GM21723 (cell line): ENCODE data around the gene SERP2.

Experiments used
- ATAC-seq: cut with Tn5 transposase; IDR thresholded peaks from one replicate; pipeline ENCODE4 v1.9.1; 2021; ENCODE audit warnings: mild to moderate bottlenecking, moderate library complexity; ENCODE audit not compliant: unreplicated experiment

The SERP2 gene

DNA sequence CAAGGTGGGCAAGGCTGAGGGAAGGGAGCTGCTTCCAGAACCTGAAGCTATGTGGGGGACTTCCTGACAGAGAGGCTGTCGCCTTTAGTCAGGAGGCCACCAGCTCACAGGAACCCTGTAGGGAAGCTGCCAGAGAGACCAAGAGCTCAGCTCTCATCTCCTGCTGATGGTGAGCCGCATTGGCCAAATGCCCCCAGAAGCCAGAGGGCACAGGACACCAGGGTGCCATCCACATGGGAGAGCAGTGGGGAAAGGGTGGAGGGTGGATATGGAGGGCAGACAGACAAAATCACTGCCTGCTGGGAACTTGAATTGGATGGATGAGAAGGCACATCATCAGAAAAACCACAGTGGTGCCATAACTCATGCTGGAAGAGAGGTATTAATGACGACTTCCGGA lies 36.0 kb downstream of the SERP2 start:
- no peak for ATAC-seq

DNA sequence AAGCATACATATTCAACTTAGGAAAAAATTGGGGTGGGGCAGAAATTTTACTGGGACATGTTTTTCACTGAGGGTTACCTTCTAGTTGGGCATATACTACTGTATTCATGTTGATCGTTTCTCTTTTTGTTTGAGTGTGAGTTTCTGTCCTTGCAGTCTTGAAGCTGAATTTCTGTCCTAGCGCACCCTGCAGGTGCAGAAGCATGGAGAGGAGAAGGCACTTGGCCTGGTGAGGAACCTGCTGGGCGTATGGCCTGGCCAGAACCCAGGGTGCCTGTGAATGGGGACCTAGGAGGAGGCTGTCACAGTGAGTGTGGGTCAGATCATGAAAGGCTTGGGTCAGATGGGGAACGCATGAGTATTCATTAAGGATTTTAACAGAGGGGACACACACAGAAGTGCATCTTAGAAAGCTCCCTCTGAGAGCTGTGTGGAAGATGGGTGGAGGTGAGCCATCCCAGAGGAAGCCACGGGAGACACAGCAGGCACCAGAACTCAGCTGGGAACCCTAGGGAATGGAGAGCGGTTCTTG lies 36.8 kb downstream of the SERP2 start:
- ATAC-seq: no peak

DNA sequence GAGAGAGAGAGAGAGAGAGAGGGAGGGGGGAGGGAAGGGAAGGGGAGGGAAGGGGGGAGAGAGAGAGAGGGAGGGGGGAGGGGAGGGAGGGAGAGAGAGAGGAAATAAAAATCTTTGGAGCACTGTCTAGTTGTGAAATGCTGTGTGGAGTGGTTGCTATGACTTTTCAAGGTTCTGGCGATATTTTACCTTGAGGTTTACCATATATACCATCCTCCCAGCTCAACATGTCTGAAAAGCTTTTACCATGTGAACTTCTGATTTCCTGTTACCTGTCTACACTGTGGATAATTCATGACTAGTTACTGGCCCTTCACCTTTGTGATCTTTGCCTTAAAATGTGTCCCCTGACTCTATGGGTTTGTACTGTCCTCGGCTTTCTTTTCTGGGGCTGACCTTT lies 38.2 kb downstream of the SERP2 start:
- ATAC-seq: no peak

DNA sequence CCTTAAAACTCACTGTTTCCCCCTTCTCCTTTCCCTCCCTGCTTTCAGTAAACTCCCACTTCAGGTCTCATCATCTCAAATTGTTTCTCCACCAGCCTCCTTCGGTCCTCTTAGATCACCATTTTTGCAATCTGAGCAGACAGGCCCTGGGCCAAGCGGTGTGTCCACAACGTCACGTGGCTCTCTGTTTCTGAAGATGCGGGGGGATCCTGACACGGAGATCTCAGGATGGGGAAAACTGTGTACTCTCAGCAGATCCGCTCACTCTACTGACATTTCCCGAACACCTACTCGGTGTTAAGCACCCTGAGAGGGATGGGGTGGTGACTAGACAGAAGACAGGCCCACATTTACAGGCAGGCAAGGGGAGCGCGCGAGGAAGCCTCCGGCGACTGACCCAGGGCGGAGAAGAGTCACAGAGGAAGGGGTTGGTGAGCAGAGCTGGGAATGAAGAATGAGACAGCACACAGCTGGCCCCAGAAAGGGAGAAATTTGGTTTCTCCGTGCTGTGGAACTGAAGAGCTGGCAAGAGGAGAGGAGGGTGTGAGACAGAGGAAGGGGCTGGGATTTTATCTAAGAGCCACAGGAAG lies 38.8 kb downstream of the SERP2 start:
- no peak for ATAC-seq

DNA sequence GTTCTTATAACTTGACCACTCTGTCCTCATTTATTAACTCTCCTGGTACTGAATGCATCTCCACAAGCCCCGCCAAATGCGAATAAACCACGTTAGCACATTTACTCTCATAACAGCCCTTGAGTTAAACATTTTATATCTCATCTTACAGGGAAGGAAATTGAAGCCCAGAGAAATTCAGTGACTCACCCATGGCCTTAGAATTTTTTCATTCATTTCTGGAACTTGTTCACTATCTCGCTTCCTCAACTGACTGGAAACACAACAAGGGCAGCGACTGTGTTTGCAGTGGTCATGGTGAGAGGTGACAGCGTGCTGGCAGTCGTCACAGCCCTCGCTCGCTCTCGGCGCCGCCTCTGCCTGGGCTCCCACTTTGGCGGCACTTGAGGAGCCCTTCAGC lies 39.5 kb downstream of the SERP2 start:
- no peak for ATAC-seq

DNA sequence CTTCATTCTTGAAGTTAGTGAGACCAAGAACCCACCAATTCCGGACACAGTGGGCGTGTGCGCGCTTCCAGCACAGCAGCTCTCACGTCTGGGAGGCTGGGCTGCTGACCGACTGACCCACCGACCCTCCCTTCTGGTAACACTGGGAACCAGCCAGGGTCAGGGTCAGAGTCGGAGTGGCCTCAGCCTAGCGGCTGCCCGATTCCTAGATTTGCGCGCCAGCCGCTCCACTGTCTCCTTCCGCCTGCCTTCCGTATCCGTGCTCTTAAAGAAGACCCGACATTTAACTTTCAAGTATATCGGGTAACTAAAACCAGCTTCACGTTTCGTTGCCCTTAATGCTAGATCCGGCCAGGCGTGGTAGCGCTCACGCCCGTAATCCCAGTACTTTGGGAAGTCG lies 41.1 kb downstream of the SERP2 start:
- ATAC-seq: no peak

DNA sequence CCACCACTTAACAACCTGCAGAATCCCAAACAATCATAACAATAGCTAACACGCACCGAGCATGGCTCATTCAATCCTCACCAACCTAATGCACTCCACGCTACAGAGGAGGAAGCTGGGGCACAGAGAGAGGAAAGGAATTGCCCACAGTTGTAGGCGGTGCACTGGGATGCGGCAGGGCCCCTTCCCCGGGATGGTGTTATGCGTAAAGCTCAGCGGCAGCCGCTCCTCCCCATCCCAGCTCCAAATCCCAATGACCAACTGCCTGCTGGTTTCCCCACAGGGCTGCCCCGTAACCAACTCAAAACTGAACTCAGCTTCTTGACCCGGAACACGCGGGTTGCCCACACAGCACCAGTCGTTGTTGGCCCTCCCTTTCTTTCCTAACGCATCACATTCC lies 42.2 kb downstream of the SERP2 start:
- ATAC-seq: no peak

DNA sequence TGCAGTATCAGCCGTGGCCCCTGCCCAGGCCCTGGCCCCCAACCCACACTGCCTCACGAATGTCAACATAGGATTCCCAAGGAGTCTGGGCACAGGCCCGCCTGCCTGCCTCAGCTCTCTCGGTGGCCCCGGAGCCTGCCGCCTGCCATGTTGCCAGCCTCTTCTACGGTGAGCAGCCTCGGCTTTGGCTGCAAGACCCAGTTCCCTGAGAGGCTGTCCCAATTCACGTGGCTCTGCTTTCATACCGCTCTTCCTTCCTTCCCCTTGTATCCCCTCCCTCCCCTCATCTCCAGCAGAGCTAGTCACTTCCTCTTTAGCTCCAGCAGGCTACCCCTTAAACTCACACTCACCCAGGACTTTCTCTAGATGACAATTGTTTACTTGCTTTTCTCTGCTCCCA lies 42.7 kb downstream of the SERP2 start:
- no peak for ATAC-seq

DNA sequence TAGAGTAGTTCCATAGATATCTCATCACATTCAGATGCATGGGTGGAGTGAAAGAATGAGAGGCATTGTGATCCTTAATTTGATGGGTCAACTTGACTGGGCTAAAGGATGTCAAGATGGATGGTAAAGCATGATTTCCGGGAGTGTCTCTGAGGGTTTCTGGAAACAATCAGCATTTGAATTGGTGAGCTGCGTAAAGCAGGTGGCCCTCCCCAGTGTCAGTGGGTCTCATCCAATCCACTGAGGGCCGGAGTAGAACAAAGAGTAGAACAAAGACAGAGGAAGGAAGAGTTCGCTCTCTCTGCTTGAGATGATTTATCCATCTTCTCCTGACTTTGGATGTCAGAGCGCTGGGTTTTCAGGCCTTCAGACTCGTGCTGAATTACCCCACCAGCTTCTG lies 43.1 kb downstream of the SERP2 start:
- no peak for ATAC-seq

DNA sequence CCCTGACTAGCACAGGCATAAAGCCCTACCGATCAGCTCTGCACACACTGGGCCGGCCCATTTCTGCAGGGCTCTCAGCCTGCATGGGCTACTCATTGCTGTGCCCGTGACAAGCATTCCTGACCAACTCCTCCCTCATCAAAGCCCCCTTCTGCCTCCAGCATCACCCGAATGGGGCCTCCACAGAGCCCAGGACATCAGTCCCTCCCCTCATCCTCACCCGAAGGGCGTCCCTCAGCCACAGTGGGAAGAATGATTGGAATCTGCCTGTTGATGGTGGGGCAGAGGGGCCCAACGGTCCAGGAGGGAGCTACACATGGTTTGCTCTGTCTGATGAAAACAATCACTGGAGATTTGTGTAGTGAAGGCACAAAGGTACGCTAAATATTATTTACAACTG lies 43.8 kb downstream of the SERP2 start:
- ATAC-seq: no peak

DNA sequence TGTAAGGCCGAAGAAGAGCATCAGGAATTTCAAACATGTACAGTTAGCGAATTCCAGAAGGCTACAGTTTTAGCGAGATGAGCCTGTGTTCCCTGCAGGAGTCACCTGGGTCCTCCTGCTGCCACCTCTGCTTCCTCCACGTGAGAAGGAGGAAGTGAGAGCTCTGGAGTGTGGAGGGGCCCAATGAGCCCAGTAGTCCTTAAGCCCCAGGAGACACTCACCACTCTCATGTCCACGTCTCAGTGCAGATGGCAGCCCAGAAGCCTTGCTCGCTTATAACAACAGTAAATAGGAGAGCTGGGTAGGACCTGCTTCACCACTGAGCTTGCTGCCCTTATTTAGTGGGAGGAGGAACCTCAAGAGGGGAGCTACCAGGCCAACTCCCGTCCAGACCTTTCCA lies 44.3 kb downstream of the SERP2 start:
- no peak for ATAC-seq

DNA sequence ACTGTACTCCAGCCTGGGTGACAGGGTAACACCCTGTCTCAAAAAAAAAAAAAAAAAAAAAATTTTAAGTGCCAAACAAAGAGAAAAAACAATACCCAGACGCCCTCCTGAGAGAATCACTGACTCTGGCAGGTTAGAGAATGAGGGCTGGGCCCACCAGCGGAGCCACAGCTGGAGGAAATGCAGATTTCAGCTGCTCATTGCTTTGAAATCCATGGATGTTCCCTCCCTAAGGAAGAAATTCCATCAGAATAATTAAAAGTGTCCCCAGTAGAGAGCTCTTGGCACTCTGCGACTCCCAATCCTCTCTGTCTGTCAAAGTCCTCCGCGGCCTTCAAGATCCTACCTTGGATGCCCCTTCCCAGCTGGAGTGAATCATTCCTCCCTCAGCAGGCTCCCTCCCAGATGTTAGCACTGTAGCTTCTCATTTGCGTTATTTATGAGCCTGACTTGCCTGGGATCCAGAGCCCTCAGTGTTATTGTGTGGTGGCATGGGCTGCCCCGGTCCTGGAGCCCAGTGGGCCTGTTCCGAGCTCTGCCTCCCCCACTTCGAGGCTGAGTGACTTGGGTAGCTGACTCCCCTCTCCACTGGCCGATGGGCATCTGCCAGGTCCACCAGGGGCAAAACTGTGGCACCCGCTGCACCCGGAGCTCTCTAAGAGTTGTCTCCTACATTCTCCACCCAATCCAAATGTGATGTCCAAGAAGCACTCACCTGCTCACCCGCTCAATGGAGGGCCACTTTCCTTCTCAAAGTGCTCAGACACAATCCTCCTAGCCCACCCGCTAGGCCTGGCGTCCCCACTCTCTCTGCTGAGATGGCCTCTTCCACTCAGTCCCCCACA lies 47.0 kb downstream of the SERP2 start:
- no peak for ATAC-seq

DNA sequence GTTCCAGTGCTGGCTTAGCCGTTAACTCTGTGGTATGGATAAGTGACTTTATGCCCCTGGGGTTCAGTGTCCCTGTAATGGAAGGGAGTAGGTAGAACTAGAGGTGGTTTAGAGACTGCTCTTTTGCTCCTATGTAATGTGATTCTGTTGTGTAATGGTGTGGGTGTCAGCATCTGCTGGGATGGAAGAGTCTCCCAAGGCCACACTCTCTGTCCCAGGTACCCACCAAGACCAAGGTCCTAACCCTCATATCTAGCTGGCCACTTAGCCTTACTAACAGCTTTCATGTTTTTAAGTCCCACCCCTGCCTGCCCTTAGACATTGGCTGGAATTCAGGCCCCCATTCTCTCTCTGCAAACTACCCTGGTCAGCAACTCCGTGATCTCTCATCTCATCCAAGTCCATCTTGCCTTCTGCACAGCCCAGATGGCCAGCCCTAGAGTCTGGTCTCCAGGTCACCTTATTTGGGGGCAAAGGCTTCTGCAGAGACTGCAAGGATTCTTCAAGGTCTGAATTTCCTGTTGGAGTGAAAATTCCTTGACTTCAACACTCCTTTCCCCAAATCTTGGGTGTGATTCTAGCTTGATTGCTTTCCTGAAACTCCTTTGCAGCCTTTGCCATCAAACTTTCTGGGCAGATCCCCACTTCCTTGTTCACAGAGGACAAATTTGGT lies 48.4 kb downstream of the SERP2 start:
- no peak for ATAC-seq

DNA sequence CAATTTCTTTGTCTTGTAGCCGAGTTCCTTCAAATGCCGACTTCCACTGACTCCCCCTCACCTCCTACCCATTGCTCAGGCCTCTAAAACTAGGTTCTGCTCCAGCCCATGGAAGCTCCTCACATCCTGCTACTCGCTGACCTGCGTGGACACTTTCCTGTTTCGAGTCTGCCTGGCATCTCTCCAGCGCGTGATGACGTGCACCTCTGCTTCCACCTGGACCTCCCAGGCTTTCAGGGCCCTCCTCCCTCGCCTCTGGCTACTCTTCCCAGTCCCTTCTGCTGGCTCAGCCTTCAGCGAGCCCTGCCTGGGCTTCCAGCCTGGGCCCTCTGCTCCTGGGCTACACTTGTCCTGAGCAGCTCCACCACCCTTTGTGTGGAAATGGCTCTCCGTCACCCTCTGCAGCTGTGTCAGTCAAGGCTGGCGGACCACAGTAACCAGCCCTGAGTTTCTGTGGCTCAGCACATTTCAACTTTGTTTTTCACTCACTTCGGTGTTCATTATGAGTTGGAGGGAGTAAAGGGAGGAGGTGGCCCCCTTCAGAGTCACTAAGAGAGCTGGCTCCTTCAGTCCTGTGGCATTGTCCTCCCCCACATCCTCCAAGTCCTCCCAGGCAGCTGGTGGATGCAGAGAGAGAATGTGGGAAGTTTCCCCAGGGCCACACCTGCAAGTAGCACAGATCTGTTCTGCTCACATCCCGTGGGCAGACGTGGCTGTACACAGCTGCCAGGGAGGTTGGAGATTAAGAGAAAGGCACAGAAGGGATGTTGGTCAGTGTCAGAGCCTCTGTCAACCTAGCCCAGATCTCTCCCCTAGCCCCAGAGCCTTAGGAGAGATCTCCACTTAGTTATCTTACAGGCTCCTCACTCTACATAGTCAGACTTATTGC lies 49.4 kb downstream of the SERP2 start:
- no peak for ATAC-seq

DNA sequence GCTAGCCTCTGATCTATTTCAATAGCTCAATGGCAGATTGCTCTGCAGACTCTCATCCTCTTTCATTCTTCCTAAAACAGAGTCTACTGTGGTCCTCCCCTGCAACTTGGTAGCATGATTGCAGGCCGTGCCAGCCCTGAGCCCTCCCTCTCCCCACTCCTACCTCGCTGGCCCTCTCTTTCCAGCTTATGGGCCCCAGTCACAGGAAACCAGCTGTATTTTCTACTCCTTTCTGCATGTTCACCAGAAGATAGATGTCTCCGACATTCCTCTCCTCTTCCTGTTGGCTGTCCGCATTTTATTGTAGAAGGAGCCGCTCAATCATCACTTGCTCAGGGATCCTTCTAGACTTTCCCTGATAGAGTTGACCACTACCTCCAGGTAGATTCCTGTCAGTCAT lies 50.2 kb downstream of the SERP2 start:
- no peak for ATAC-seq

DNA sequence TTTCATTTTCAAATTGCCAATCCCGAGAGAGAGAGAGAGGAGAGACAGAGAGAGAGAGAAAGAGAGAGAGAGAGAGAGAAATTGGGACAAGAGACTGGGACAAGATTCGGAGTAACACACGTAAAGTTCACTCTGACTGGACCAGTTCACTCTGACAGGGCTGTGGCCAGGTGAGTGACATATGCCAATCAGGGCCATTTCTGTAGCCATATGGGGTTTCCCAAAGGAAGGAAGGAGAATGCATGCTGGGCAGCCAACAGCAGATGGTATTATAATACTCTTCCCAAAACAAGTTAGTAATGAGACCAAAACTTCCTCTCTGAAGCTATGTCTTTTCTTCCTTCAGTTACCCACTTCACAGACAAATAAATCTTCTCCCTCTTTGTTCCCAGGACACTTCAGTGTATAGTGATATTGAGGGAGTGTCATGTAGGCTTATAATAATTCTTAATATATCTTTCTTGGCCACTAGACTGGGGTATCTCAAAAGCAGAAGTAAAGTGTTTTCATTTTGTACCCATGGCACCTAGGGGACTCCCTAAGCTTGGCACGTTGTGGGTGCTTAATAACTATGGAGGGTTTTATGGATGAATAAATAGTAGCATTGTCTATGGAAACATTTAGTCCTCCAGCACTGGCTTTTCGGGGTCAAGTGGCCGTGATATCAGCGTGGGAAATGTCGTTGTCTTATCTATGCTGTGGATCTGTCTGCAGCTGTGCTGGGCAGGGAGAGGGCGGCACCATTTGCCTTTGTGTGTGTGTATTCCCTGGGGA lies 51.6 kb downstream of the SERP2 start:
- ATAC-seq: no peak

DNA sequence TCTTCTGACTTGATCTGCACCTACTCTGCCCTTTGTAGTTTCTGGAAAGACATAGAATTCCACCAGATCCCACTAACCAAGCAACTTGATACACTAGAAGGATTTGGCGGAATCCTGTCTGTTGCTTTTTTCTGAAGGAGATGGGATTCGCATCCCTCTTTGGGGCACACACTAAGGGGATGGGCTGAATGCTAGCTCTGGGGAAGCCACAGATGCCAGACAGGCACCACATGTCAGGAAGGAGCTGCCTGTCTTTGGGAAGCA lies 52.1 kb downstream of the SERP2 start:
- no peak for ATAC-seq

DNA sequence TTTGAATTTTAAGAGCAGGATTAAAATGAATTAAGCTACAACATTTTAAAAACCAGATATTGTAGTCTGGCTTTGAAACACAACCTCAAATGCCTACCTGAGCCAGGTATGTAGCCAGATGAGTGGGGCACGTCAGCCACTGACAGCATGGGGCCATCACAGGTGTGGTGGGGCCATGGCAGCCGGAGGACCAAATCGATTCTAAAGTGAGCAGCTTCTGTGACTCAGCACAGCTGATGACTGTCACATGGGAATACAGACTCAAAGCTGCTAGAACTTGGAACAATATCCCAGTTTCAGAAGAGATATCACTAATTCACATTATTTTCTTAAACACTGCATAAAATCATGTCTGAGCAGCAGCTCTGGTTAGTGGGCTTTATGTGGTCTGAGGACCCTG lies 52.8 kb downstream of the SERP2 start:
- no peak for ATAC-seq

DNA sequence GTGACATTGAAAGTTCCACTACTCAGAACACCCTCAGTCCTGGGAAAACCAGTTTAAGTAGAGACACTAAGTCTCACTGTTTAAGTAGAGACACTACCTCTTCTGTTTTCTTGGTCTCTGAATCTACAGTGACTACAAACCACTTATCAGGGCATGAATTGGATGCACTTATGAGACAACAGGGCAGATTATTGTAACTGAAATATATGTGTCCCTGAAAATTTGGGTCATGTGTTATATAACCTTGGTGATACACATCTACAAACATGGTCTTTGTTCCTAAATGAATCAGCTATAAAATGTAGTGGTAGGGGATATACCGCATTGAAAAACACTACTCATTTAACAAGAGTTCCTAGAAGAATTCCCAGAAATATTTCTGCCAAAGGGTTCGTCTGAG lies 55.7 kb downstream of the SERP2 start:
- no peak for ATAC-seq

DNA sequence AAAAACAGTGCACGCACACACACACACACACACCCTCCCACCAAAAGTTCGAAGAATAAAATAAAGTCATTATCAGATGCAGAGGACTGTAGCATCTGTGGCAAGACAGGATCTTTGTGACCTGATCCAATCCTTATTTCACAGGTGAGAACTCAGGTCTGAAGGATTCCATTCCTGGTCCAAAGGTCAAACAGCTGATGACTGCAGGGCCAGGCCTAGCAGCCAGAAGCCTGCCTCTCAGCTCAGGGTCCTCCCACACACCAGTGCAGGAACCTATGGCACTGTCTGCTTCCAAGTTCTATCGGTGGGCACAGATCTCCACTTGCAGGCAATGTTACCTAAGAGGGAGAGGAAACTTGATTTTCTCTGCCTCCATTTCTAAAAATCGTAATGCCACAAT lies 57.5 kb downstream of the SERP2 start:
- ATAC-seq: no peak

DNA sequence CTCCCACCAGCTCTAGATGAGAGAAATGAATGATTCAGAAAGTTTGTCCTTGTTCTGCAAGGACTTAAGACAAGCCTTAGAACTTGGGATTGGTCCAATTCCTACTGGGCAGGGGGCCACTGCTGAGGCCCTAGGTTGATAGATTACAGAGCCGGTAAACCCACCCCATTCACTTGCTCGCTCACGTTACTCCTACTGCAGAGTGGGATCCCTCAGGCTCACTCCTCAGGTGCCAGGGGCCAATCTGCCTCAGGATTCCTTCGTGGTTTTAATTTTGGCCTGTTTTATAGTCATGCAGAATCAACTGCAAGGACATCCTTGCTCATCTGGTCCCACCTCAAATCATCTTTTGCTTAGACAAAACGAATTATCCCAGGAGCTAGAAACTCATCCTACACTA lies 59.0 kb downstream of the SERP2 start:
- no peak for ATAC-seq
